ENCODE data around the gene PSKH1.
"Not testable (repeated sequence)": the region's sequence is repeated elsewhere in the genome, so short reads cannot be mapped to it uniquely, and the experiment has no call there.

PSKH1 gene

DNA sequence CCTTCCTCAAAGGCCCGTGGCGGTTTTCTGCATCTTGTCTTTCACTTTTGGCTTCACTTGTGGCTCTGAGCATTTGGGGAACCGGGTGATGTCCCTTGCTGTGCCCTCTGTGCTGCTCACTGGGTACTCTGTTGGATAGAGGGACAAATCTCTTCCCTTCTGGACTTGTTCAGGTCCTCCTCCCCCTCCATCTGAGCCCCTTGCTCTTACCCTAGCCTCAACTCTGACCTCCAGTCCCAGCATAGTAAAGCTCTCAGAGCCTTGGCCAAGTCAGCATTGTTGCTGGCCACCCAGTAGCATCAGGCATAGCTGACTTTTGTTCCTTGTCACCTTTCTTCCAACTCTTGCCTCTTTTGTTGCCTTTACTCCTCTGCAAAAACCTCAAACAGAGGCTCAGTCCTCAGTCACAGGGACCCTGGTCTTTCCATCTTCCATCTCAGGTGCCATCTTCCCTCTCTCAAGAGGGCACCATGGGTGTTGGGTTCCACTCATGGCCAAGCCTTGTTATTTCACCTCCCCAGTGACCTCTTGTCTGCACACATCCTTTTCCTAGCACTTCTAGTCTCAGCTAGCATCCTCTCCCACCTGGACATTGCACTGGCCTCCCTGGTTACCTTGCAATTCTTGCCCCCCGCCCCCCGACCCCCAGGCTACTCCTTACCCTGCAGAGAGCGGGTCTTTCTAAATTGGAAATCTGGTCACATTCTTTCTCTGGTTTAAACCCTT lies 44.0 kb downstream of the PSKH1 start:
- no peak for TF ChIP-seq ZNF8 (CRISPR knock-in tag; IDR thresholded peaks at IDR 0.05)
- no peak for TF ChIP-seq ZFP3 (CRISPR knock-in tag; IDR thresholded peaks at IDR 0.05)
- TF ChIP-seq CSDC2 (CRISPR knock-in tag; IDR thresholded peaks at IDR 0.05) = no peak
- TF ChIP-seq TOX (CRISPR knock-in tag; IDR thresholded peaks at IDR 0.05; ENCODE audit: borderline replicate concordance) = no peak
- ATAC-seq = no peak

DNA sequence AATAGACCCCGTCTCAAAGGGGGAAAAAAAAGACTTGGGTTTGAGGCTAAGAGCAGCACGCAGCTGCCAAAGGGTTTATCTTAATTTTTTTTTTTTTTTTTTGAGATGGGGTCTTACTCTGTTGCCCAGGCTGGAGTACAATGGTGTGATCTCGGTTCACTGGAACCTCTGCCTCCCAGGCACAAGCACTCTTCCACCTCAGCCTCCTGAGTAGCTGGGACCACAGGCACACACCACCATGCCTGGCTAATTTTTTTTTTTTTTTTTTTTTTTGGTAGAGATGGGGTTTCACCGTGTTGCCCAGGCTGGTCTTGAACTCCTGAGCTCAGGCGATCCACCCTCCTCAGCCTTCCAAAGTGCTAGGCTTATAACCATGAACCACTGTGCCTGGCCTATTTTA lies 44.7 kb downstream of the PSKH1 start:
- ATAC-seq = not testable (repeated sequence)

DNA sequence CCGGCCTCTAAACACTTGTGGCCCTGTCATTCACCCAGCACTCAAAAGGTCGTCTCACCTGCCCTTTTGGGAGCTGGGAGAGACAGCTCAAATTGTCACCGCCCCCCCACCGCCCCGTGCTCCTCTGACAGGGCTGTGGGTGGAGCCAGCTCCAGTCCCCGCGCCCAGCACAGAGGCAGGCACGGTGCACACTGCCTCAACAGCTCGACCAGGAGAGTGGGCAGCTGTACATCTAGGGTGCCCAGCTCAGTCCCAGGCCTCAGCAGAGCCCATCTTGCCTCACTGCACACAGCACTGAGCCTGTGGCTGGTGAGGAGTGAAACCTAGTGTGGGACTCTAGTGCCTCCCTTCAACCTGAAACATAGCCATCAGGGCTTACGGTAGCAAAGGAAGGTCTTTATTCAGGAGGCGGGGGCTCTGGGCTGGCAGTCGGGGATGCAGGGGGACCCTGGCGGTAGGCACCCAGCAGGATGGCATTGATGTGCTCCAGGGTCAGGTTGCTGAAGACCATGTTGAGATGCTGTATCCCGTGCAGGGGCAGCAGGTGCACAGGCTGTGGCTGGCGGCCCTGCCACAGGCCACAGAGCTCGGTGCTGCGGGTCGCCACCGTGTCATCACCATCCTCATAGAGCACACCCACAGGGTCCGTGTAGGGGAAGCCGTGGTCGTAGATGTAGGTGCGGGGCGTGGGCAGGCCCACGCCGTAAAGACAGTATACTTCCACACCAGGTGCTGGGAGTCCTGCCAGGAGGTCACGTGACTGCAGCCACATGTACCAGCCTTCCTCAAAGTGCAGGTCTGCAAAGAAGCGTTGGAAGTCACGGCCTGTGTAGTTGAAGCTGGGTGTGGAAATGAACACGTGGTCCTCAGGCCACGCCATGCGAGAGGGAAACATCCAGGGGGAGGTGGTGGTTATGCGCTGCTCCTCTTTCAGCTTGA lies 46.7 kb downstream of the PSKH1 start:
- TF ChIP-seq PPARA (CRISPR knock-in tag; IDR thresholded peaks at IDR 0.05; ENCODE audit: borderline replicate concordance) = no peak
- TF ChIP-seq, protein P1, sequence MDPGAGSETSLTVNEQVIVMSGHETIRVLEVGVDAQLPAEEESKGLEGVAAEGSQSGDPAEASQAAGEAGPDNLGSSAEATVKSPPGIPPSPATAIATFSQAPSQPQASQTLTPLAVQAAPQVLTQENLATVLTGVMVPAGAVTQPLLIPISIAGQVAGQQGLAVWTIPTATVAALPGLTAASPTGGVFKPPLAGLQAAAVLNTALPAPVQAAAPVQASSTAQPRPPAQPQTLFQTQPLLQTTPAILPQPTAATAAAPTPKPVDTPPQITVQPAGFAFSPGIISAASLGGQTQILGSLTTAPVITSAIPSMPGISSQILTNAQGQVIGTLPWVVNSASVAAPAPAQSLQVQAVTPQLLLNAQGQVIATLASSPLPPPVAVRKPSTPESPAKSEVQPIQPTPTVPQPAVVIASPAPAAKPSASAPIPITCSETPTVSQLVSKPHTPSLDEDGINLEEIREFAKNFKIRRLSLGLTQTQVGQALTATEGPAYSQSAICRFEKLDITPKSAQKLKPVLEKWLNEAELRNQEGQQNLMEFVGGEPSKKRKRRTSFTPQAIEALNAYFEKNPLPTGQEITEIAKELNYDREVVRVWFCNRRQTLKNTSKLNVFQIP (CRISPR knock-in tag; IDR thresholded peaks at IDR 0.05; ENCODE audit: borderline replicate concordance, low read depth) = no peak
- ATAC-seq = no peak

DNA sequence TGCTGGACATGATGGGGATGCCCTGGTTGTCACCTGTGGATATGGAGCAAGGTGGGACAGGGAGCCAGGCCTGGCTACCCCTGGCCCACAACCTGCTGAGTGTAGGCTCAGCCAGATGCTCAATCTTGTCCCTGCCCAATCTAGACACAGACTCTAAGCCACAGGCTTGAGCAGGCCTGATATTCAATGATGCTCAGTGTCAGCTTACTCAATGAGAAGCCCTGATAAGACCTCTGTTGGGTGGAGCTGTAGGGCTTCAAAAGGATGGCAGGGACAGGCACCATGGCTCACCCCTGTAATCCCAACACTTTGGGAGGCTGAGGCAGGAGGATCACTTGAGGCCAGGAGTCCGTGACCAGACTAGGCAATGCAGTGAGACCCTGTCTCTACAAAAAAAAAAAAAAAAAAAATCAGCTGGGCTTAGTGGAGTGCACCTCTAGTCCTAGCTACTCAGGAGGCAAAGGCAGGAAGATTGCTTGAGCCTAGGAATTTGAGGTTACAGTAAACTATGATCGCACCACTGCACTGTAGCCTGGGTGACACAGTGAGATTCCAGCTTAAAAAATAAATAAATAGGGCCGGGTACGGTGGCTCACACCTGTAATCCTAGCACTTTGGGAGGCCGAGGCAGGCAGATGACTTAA lies 47.5 kb downstream of the PSKH1 start:
- no peak for ATAC-seq
- no peak for TF ChIP-seq BACH2 (CRISPR knock-in tag; IDR thresholded peaks at IDR 0.05; ENCODE audit: borderline replicate concordance)
- no peak for TF ChIP-seq TCF4 (CRISPR knock-in tag; IDR thresholded peaks at IDR 0.05; ENCODE audit: borderline replicate concordance)
- TF ChIP-seq ZNF70 (CRISPR knock-in tag; IDR thresholded peaks at IDR 0.05) = no peak
- no peak for TF ChIP-seq CSDC2 (CRISPR knock-in tag; IDR thresholded peaks at IDR 0.05)
- TF ChIP-seq ZNF8 (CRISPR knock-in tag; IDR thresholded peaks at IDR 0.05) = no peak
- TF ChIP-seq ZFP30 (CRISPR knock-in tag; IDR thresholded peaks at IDR 0.05) = no peak
- TF ChIP-seq, protein P2, sequence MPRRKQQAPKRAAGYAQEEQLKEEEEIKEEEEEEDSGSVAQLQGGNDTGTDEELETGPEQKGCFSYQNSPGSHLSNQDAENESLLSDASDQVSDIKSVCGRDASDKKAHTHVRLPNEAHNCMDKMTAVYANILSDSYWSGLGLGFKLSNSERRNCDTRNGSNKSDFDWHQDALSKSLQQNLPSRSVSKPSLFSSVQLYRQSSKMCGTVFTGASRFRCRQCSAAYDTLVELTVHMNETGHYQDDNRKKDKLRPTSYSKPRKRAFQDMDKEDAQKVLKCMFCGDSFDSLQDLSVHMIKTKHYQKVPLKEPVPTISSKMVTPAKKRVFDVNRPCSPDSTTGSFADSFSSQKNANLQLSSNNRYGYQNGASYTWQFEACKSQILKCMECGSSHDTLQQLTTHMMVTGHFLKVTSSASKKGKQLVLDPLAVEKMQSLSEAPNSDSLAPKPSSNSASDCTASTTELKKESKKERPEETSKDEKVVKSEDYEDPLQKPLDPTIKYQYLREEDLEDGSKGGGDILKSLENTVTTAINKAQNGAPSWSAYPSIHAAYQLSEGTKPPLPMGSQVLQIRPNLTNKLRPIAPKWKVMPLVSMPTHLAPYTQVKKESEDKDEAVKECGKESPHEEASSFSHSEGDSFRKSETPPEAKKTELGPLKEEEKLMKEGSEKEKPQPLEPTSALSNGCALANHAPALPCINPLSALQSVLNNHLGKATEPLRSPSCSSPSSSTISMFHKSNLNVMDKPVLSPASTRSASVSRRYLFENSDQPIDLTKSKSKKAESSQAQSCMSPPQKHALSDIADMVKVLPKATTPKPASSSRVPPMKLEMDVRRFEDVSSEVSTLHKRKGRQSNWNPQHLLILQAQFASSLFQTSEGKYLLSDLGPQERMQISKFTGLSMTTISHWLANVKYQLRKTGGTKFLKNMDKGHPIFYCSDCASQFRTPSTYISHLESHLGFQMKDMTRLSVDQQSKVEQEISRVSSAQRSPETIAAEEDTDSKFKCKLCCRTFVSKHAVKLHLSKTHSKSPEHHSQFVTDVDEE (CRISPR knock-in tag; IDR thresholded peaks at IDR 0.05) = no peak
- TF ChIP-seq, protein P3, sequence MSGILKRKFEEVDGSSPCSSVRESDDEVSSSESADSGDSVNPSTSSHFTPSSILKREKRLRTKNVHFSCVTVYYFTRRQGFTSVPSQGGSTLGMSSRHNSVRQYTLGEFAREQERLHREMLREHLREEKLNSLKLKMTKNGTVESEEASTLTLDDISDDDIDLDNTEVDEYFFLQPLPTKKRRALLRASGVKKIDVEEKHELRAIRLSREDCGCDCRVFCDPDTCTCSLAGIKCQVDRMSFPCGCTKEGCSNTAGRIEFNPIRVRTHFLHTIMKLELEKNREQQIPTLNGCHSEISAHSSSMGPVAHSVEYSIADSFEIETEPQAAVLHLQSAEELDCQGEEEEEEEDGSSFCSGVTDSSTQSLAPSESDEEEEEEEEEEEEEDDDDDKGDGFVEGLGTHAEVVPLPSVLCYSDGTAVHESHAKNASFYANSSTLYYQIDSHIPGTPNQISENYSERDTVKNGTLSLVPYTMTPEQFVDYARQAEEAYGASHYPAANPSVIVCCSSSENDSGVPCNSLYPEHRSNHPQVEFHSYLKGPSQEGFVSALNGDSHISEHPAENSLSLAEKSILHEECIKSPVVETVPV (CRISPR knock-in tag; IDR thresholded peaks at IDR 0.05) = no peak
- TF ChIP-seq, protein P1 (CRISPR knock-in tag; IDR thresholded peaks at IDR 0.05; ENCODE audit: borderline replicate concordance, low read depth) = no peak
- no peak for TF ChIP-seq OSR1 (CRISPR knock-in tag; IDR thresholded peaks at IDR 0.05)
- no peak for TF ChIP-seq ZNF565 (CRISPR knock-in tag; conservative IDR thresholded peaks at IDR 0.05; ENCODE audit: low read depth)
- TF ChIP-seq ESRRG (CRISPR knock-in tag; IDR thresholded peaks at IDR 0.05) = no peak
- TF ChIP-seq, protein P4, sequence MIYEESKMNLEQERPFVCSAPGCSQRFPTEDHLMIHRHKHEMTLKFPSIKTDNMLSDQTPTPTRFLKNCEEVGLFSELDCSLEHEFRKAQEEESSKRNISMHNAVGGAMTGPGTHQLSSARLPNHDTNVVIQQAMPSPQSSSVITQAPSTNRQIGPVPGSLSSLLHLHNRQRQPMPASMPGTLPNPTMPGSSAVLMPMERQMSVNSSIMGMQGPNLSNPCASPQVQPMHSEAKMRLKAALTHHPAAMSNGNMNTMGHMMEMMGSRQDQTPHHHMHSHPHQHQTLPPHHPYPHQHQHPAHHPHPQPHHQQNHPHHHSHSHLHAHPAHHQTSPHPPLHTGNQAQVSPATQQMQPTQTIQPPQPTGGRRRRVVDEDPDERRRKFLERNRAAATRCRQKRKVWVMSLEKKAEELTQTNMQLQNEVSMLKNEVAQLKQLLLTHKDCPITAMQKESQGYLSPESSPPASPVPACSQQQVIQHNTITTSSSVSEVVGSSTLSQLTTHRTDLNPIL (CRISPR knock-in tag; IDR thresholded peaks at IDR 0.05; ENCODE audit: low read depth) = no peak
- no peak for TF ChIP-seq SNAI2 (CRISPR knock-in tag; IDR thresholded peaks at IDR 0.05)
